Fibroblast of mammary gland (primary cell): ENCODE measurements around the gene TRIM25.

Experiments used
- DNase-seq: peaks from one replicate; pipeline ENCODE4 v3.0.0-alpha.2; 2010; ENCODE audit warnings: low read depth
- H3K4me3 ChIP-seq: 2 replicates; pipeline ENCODE4 v1.5.1; 2011; ENCODE audit warnings: low read depth, mild to moderate bottlenecking, low read length, moderate library complexity; ENCODE audit not compliant: control insufficient read depth
- TF ChIP-seq, protein P1 (sequence below): conservative IDR thresholded peaks from 2 replicates; pipeline ENCODE4 v1.5.1; 2011; ENCODE audit warnings: low read depth, low read length, inconsistent platforms; ENCODE audit not compliant: control insufficient read depth, insufficient read depth

Gene TRIM25

GRCh38 chr17:56913000-56913311, 893 bp downstream of the TRIM25 start:
- TF ChIP-seq, protein P1, sequence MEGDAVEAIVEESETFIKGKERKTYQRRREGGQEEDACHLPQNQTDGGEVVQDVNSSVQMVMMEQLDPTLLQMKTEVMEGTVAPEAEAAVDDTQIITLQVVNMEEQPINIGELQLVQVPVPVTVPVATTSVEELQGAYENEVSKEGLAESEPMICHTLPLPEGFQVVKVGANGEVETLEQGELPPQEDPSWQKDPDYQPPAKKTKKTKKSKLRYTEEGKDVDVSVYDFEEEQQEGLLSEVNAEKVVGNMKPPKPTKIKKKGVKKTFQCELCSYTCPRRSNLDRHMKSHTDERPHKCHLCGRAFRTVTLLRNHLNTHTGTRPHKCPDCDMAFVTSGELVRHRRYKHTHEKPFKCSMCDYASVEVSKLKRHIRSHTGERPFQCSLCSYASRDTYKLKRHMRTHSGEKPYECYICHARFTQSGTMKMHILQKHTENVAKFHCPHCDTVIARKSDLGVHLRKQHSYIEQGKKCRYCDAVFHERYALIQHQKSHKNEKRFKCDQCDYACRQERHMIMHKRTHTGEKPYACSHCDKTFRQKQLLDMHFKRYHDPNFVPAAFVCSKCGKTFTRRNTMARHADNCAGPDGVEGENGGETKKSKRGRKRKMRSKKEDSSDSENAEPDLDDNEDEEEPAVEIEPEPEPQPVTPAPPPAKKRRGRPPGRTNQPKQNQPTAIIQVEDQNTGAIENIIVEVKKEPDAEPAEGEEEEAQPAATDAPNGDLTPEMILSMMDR = no peak
- H3K4me3 ChIP-seq = peak overlapping the region; percentile 84
- no peak for DNase-seq

GRCh38 chr17:56912105-56912999, 1.5 kb downstream of the TRIM25 start:
- TF ChIP-seq, protein P1 = no peak
- peak; percentile 33 for DNase-seq
- H3K4me3 ChIP-seq = peak overlapping the region; percentile 84

DNA sequence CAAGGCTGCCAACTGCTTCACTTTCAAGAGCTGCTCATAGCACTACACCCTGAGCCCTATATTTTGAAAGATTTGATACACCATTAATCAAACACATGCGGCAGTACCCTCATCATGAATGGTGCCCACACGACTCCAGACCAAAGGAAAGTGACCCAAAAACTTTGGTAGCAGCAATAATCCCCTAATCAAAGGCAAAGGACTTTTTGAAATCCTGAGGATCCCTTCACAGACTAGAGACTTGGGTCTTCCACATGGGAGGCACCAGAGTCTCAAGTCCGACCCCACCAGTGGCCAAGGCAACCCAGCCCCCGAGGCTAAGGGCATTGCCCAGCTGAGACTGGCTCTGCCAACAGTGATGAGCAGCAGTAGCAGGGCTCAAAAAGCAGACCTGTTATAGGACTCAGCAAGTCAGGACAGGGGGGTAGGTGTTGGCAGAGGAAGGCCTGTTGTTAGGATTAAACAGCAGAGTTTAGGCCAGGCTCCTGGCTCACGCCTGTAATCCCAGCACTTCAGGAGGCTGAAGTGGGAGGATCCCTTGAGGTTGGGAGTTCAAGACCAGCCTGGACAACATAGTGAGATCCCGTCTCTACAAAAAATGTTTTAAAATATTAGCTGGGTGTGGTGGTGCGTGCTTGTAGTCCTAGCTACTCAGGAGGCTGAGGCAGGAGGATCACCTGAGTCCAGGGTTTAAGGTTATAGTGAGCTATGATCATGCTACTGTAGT, 3.2 kb downstream of the TRIM25 start:
- H3K4me3 ChIP-seq = no peak overlapping the region
- DNase-seq = no peak
- TF ChIP-seq, protein P1 = no peak

- TF ChIP-seq, protein P1 = no peak
- H3K4me3 ChIP-seq = no peak overlapping the region
- no peak for DNase-seq
Measured at GRCh38 chr17:56909742-56910508, 3.9 kb downstream of the TRIM25 start.

GRCh38 chr17:56908001-56908542, 5.8 kb downstream of the TRIM25 start:
- DNase-seq = no peak
- TF ChIP-seq, protein P1 = no peak
- H3K4me3 ChIP-seq = no peak overlapping the region

GRCh38 chr17:56903560-56903959, 10.3 kb downstream of the TRIM25 start:
- H3K4me3 ChIP-seq = no peak overlapping the region
- TF ChIP-seq, protein P1 = no peak
- no peak for DNase-seq
